Astrocyte (in vitro differentiated cells and primary cell): ENCODE measurements around the gene ATP11A.

Source experiments
- CTCF ChIP-seq: IDR thresholded peaks from 2 replicates; pipeline ENCODE4 v1.5.1; 2011; ENCODE audit warnings: low read depth, mild to moderate bottlenecking, inconsistent platforms, low read length, moderate library complexity; ENCODE audit not compliant: insufficient read depth
- EZH2 ChIP-seq: IDR thresholded peaks from 2 replicates; pipeline ENCODE4 v1.6.1; 2012; ENCODE audit warnings: mild to moderate bottlenecking, low read length, inconsistent platforms; ENCODE audit not compliant: insufficient read depth

DNA sequence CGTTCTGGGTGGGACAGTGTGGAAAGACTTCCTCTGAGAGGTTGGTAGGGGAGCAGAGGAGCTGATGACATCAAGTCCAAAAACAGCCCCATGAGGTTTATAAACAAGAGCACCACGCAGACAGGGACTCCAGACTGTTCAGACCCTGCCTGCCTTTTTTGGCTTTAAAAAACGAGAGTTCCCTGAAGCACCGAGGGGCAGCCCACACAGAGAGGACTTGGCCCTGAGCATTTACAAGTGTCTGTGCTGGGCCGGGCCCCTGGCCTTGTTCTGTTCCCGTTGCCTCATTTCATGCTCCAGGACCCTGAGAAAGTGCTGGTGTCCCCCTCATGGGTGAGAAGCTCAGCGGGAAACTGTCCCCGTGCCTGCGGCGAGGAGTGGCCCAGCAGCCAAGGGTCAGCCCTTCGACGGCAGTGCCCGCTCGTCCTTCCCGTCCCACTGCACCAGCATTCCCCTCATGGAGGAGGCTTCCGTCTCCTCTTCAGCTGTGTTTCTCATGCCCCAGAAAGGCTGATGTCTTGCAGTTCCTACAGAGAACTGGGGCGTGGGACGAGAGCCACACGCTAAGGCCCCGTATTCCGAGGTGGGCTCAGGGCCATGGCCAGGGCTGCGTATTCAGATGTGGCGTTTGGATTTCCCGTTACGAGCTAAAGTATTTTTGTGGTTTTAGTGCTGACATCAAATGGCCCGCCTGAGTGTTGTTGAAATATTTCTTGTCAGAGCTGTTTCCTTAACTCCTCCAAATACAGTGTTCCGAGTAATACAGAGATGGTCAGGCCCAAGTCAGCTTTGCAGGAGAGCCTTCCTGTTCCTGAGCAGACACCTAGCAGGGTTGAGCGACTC is 93.5 kb downstream of the ATP11A start:
- no peak for TF ChIP-seq EZH2
- TF ChIP-seq CTCF = no peak
